Activated naive CD8-positive, alpha-beta T cell treated with anti-CD3 and anti-CD28 coated beads, Interleukin-2, amount 10 ng/mL, durations not matched to agents 7 days and 5 days (primary cell): ENCODE measurements around the gene MAGI1. TPM values are rescaled to one million over a fixed set of nuclear protein-coding genes. Genes with fewer than 3 reads are reported as not detected.
"Not testable (repeated sequence)": the region's sequence is repeated elsewhere in the genome, so short reads cannot be mapped to it uniquely, and the experiment has no call there.

Experiments used
- ATAC-seq: fragments of 150-1000 bp; cut with Tn5 transposase; one replicate; pipeline ENCODE4 v1.10.0; 2021; ENCODE audit warnings: low read depth, moderate library complexity
- POLR2A ChIA-PET: fragments of 350-600 bp; sonication (Branson Sonifier 250); formaldehyde crosslinking; loops from one replicate; lab custom pipeline; 2021; ENCODE audit warnings: antibody characterized with exemption; lab: Charles Lee
- DNase-seq: peaks from one replicate; pipeline ENCODE4 v3.0.0; 2021
- H3K27ac Mint-ChIP-seq: one replicate; pipeline ENCODE4 v1.8.0; 2022; ENCODE audit warnings: mild to moderate bottlenecking, mixed read lengths
- H3K27me3 Mint-ChIP-seq: one replicate; pipeline ENCODE4 v1.8.0; 2022; ENCODE audit warnings: mild to moderate bottlenecking, moderate library complexity, mixed read lengths
- H3K36me3 Mint-ChIP-seq: one replicate; pipeline ENCODE4 v1.8.0; 2021; ENCODE audit warnings: mild to moderate bottlenecking, mixed read lengths
- H3K4me1 Mint-ChIP-seq: one replicate; pipeline ENCODE4 v1.8.0; 2021; ENCODE audit warnings: mixed read lengths
- H3K4me3 Mint-ChIP-seq: one replicate; pipeline ENCODE4 v1.8.0; 2022; ENCODE audit warnings: mild to moderate bottlenecking, moderate library complexity, mixed read lengths
- H3K9me3 Mint-ChIP-seq: one replicate; pipeline ENCODE4 v1.8.0; 2021; ENCODE audit warnings: mixed read lengths
- total RNA-seq, 2 experiments: library from RNA; stranded (reverse); gene quantifications; one replicate each; pipeline ENCODE4 v1.2.3, GENCODE V29; 2021

Gene MAGI1
- total RNA-seq, 2 experiments from 2014 or later: not detected

DNA sequence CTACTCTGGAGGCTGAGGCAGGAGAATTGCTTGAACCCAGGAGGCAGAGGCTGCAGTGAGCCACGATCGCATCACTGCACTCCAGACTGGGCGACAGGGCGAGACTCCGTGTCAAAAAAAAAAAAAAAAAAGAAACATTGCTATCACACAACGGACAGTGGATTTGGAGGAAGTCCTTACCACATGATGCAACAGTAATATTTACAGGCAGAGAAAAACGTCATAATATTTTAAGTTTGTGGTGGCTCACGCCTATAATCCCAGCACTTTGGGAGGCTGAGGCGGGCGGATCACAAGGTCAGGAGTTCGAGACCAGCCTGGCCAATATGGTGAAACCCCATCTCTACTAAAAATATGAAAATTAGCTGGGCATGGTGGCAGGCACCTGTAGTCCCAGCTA lies 473.0 kb downstream of the MAGI1 start:
- H3K4me3 Mint-ChIP-seq, POLR2A ChIA-PET, ATAC-seq: not testable (repeated sequence)

DNA sequence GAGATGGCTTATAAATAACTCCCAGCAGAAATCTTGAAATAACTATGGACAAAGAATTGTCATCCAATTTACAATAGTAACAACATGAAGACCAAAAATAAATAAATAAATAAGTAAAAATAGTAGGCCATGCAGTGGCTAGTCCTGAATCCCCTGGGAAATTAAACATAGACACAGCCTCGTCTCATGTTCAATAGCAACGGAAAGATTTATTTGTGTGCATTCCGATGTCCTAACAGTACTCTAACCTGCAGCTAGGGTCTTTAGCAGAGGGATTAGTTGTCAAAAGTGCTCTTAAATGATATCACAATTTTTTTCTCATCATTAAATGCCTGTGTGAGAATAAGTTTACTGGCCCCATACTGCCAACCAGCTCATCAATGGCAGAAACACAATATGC lies 474.2 kb downstream of the MAGI1 start:
- Mint-ChIP-seq H3K27ac (no peak overlapping the region), H3K9me3 (no peaks in the 10 kb centered on the region), H3K27me3 (no peaks in the 10 kb centered on the region), H3K4me3 (no peak overlapping the region), H3K36me3 (no peaks in the 10 kb centered on the region), H3K4me1 (no peaks in the 10 kb centered on the region)
- POLR2A ChIA-PET: no interaction called here
- ATAC-seq (no peak), DNase-seq (no peak)

More for the DNA sequence above, 473.0 kb downstream of the MAGI1 start:
- H3K27me3 Mint-ChIP-seq, H3K9me3 Mint-ChIP-seq, H3K36me3 Mint-ChIP-seq, H3K4me1 Mint-ChIP-seq, DNase-seq, H3K27ac Mint-ChIP-seq: not testable (repeated sequence)

DNA sequence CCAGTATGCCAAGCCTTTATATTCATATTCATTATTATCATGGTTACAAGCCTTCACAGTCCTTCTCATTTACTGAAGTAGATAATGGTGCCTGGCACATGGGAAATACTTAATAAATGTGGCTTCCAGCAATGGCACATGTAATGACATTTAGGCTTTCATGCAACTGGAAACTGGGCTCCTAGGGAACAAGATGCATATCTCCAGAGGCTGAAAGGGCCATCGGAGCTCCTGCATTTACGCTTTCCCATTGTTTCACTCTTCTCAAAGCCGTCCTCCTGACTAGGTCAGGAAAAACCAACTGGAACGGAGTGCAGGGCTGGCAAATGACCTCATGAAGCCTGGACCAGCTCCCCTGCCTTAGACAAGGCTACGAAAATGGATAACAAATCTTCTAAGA lies 474.9 kb downstream of the MAGI1 start:
- Mint-ChIP-seq H3K27ac (no peak overlapping the region), H3K4me1 (no peaks in the 10 kb centered on the region), H3K4me3 (no peak overlapping the region), H3K27me3 (no peaks in the 10 kb centered on the region), H3K36me3 (no peaks in the 10 kb centered on the region), H3K9me3 (no peaks in the 10 kb centered on the region)
- DNase-seq (no peak), ATAC-seq (no peak)
- POLR2A ChIA-PET: no interaction called here

DNA sequence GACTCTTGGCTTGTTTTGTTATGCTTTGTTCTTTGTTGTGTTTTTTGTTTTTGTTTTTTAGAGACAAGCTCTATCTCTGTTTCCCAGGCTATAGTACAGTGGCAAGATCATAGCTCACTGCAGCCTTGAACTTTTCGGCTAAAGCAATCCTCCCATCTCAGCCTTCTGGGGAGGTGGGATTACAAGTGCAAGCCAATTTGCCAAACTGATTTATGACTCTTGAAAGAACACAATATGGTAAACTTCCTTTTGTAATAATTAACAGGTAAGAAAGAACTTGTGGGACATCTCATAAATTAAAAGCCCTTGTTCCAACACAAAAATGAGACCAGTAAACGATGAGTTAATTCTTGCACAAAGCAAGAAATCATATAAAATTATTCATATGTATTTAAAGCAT lies 476.3 kb downstream of the MAGI1 start:
- no peaks in the 10 kb centered on the region for H3K9me3 Mint-ChIP-seq
- DNase-seq: no peak
- no peak overlapping the region for H3K4me3 Mint-ChIP-seq
- H3K27me3 Mint-ChIP-seq: no peaks in the 10 kb centered on the region
- no peaks in the 10 kb centered on the region for H3K36me3 Mint-ChIP-seq
- H3K4me1 Mint-ChIP-seq: no peaks in the 10 kb centered on the region
- ATAC-seq: no peak
- no peak overlapping the region for H3K27ac Mint-ChIP-seq
- POLR2A ChIA-PET: no interaction called here

DNA sequence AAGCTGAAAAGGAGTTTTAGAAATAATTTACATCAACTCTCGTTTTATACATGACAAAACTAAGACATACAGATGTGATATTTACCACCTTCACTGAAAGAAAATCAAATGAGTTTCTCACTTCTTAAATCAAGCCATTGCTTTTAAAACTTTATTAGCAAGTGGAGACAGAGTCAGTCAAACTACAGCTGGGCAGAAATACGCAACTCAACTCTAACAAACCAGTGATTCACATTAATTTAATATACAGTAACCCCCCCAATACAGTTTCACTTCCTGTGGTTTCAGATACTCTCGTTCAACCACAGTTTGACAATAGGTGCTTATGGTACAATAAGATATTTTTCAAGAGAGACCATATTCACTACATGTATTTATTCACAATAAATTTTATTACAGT lies 477.1 kb downstream of the MAGI1 start:
- Mint-ChIP-seq H3K4me1 (no peaks in the 10 kb centered on the region), H3K36me3 (no peaks in the 10 kb centered on the region)
- POLR2A ChIA-PET: no interaction called here

DNA sequence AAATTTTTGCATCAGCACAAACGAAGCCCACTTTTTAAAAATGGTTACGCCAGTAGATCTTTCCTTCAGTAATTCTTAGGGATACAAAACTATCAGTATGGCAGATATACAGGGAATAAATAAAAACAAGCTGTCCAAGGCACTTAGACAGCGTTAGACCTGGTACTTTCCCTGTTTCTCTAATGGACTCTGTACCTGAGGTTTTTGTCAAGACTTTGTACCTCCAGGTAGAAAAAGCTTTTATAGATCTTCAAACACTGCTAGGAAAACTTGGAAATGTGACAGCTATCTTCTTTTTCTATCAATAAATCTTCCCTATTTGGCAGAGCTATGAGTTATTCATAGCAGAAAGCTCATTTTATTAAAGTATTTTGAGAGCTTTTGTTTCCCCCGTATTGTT lies 477.8 kb downstream of the MAGI1 start:
- DNase-seq (no peak), ATAC-seq (no peak)
- Mint-ChIP-seq H3K27me3 (no peaks in the 10 kb centered on the region), H3K36me3 (no peaks in the 10 kb centered on the region), H3K4me3 (no peak overlapping the region), H3K4me1 (no peaks in the 10 kb centered on the region), H3K9me3 (no peaks in the 10 kb centered on the region), H3K27ac (no peak overlapping the region)
- POLR2A ChIA-PET: no interaction called here

More for the DNA sequence above, 477.1 kb downstream of the MAGI1 start:
- Mint-ChIP-seq H3K27me3 (no peaks in the 10 kb centered on the region), H3K9me3 (no peaks in the 10 kb centered on the region), H3K27ac (no peak overlapping the region), H3K4me3 (no peak overlapping the region)
- DNase-seq: no peak
- no peak for ATAC-seq

DNA sequence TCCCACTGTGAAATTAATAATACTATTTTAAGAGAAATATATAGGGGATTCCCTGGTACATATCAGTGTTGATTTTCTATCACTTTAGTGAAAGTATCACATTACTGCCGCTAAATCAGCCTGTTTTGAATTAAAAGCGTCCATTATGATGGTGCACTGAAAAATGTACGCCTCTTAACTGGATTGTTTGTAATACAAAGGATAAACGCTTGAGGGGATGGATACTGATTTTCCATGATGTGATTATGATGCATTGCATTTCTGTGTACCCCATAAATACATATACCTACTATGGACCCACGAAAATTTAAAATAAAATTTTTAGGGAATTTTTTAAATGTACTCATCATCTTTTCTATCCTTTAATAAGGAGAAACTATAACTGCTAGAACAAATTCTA lies 478.6 kb downstream of the MAGI1 start:
- Mint-ChIP-seq H3K27ac (no peak overlapping the region), H3K9me3 (no peaks in the 10 kb centered on the region), H3K36me3 (no peaks in the 10 kb centered on the region), H3K27me3 (no peaks in the 10 kb centered on the region), H3K4me3 (no peak overlapping the region), H3K4me1 (no peaks in the 10 kb centered on the region)
- POLR2A ChIA-PET: no interaction called here
- DNase-seq: no peak
- no peak for ATAC-seq

DNA sequence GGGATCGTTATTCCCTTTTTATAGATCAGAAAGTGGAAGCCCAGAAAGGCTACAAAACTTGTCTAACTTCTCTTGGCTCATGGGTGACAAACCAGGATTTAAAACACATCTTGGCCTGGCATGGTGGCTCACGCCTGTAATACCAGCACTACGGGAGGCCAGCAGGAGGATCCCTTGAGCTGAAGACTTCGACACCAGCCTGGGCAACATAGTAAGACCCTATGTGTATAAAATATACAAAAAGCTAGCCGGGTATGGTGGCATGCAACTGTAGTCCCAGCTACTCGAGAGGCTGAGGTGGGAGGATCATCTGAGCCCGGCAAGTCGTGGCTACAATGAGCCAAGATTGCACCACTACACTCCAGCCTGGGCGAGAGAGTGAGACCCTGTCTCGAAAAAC lies 479.1 kb downstream of the MAGI1 start:
- Mint-ChIP-seq H3K4me1 (no peaks in the 10 kb centered on the region), H3K9me3 (no peaks in the 10 kb centered on the region), H3K4me3 (no peak overlapping the region), H3K27ac (no peak overlapping the region), H3K36me3 (no peaks in the 10 kb centered on the region), H3K27me3 (no peaks in the 10 kb centered on the region)
- no peak for DNase-seq
- ATAC-seq: no peak
- POLR2A ChIA-PET: no interaction called here

DNA sequence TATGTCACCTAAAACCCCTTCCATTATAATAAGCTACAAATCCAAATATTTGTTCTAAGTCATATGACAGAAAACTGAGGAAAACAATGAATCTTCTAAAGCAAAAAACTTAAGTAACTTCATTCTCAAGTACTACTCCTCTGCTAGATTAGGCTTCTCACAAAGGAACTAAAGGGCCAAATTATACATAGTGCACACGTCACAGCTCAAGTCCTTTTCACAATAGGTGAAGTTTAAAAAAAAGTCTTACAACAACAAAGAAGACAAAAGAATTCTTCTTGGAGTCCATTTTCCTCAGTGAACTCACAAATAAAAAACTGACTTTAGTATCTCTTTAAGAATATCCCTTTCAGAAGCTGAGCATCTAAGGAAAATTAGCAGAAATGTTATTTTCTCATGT lies 479.9 kb downstream of the MAGI1 start:
- no peak overlapping the region for H3K4me3 Mint-ChIP-seq
- H3K4me1 Mint-ChIP-seq: no peaks in the 10 kb centered on the region
- H3K36me3 Mint-ChIP-seq: no peaks in the 10 kb centered on the region
- POLR2A ChIA-PET: no interaction called here
- H3K9me3 Mint-ChIP-seq: no peaks in the 10 kb centered on the region
- no peak for ATAC-seq
- no peak for DNase-seq
- H3K27me3 Mint-ChIP-seq: no peaks in the 10 kb centered on the region
- H3K27ac Mint-ChIP-seq: no peak overlapping the region

DNA sequence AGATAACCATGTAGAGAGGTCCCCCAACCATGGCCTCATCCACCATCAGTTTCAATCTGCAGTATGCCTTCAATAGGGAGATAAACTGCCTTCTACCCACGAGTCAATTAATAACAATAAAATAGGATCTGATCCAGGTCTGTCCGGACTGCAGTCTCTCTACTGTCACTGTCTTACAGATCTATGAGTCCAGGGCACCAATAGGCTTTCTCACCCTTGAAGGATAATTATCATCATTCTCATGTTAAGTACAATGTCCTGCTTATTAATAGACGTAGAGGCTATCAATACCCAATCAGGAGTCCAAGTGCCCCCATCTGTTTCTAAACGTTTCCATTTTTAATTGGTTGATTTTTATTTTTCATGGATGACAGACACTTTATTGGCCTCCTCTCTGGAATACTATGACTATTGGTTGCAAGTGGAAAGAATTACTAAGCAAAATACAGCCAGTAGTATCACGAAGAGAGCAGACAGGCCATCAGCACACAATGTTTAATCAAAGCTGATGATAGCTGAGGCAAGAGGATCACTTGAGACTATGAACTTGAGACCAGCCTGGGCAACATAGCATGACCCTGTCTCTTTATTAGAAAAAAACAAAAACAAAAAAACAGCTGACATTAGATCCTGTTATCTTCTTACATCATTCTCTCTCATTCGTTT lies 480.7 kb downstream of the MAGI1 start:
- POLR2A ChIA-PET: no interaction called here
- H3K9me3 Mint-ChIP-seq: no peaks in the 10 kb centered on the region
- DNase-seq (no peak), ATAC-seq (no peak)
- H3K27ac Mint-ChIP-seq: no peak overlapping the region
- no peaks in the 10 kb centered on the region for H3K27me3 Mint-ChIP-seq
- H3K36me3 Mint-ChIP-seq: no peaks in the 10 kb centered on the region
- H3K4me3 Mint-ChIP-seq: no peak overlapping the region
- no peaks in the 10 kb centered on the region for H3K4me1 Mint-ChIP-seq

DNA sequence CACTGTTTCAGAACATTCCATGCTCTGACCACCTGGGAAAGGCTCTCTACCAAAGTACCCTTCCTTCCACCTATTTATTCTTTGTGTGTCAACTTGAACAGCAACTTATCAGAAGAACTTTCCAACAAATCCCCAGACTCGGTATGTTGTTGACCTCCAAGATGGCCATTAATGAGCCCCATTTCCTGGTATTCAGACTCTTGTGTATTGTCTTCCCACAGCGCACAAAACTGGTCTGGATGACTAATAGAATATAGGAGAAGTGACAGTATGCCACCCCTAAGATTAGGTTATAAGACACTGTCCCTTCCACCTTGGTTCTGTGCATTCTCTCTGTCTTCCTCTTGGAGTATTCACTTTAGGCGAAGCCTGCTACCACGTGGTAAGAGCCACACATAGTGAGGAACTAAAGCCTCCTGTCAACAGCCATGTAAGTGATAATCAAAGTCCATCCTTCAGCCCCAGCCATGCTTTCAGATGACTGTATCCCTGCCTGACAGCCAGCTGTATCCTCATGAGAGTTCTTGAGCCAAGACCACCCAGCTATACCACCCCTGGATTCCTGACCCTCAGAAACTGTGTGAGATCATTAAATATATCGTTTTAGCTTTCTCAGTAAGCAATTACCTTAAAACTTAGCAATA lies 481.7 kb downstream of the MAGI1 start:
- Mint-ChIP-seq H3K36me3 (no peaks in the 10 kb centered on the region), H3K4me3 (no peak overlapping the region), H3K9me3 (no peaks in the 10 kb centered on the region), H3K27me3 (no peaks in the 10 kb centered on the region), H3K4me1 (no peaks in the 10 kb centered on the region), H3K27ac (no peak overlapping the region)
- DNase-seq (no peak), ATAC-seq (no peak)
- POLR2A ChIA-PET: no interaction called here

DNA sequence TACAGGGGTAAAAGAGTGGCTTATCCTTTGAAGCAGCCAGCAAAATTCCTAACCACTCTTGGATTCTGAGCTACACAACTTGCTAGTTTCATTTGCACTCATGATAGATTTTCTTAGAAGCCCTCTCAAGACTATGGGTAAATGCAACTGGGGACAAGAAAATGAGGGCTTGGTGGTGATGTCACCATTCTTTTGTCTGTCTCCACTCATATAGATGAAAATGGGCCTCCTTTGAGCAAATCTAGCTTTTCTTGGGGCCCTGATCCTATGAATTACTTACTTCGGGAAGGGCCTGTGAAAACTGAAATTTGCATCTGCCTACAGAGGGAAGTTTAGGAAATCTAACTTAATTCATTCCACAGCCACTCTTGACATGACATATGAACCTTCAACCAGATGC lies 486.3 kb downstream of the MAGI1 start:
- Mint-ChIP-seq H3K36me3 (no peaks in the 10 kb centered on the region), H3K27me3 (peaks cover 6% of the 10 kb centered on the region), H3K4me1 (no peaks in the 10 kb centered on the region), H3K4me3 (no peak overlapping the region), H3K27ac (no peak overlapping the region), H3K9me3 (no peaks in the 10 kb centered on the region)
- DNase-seq (no peak), ATAC-seq (no peak)
- POLR2A ChIA-PET: no interaction called here

DNA sequence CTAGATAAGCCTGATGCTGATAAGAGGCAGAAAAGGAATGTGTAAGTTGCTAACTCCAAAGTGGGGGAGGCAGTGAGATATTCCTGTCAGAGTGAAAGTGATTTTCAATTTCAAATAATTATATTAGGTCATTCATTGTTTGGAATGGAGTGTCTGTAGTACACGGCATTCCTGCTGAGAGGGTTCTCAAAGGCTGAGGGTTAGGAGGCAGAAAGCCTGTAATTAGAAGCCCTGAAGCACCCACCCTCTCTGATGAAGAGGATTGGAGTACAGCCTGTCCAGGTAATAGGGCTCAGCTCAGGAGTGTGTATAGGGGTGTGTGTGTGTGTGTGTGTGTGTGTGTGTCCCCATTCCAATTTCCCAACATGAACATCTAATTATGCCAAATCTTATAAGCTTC lies 486.8 kb downstream of the MAGI1 start:
- Mint-ChIP-seq H3K27ac (no peak overlapping the region), H3K4me1 (no peaks in the 10 kb centered on the region), H3K4me3 (no peak overlapping the region), H3K27me3 (peaks cover 6% of the 10 kb centered on the region), H3K36me3 (no peaks in the 10 kb centered on the region), H3K9me3 (no peaks in the 10 kb centered on the region)
- DNase-seq: no peak
- POLR2A ChIA-PET: no interaction called here
- no peak for ATAC-seq

DNA sequence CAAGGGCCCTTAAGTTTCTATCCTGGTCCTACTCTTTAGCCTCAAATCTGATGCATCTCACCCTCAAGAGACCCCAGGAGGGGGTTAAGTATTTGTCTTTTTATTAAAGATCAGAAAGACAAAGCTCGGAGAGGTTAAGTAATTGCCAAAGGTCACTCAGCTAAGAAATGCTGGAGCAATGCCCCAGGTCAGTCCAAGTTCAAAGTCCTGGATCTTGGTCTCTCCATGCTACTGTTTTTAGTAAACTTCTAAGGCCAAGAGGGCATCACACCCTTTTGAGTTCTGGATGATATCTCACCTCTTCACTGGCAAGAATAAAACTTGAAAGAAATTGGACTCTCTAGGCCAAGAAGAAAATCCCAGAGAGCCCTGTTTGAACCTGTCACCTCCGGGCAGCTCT lies 488.6 kb downstream of the MAGI1 start:
- H3K9me3 Mint-ChIP-seq: no peaks in the 10 kb centered on the region
- ATAC-seq (no peak), DNase-seq (no peak)
- POLR2A ChIA-PET: no interaction called here
- H3K4me1 Mint-ChIP-seq: no peaks in the 10 kb centered on the region
- H3K27ac Mint-ChIP-seq: no peak overlapping the region
- H3K4me3 Mint-ChIP-seq: no peak overlapping the region
- peaks cover 6% of the 10 kb centered on the region for H3K27me3 Mint-ChIP-seq
- no peaks in the 10 kb centered on the region for H3K36me3 Mint-ChIP-seq
